Right lobe of liver (tissue), 4 donors: ENCODE measurements around the gene SLC36A3.

ENCODE experiments used
- POLR2A ChIP-seq: fragments of 450-650 bp; IDR thresholded peaks from one replicate; pipeline ENCODE4 v1.6.1; 2017; ENCODE audit warnings: antibody characterized with exemption, mild to moderate bottlenecking
- TF ChIP-seq, protein P1 (sequence below), 4 donors: fragments of 200-600 bp in 3 of 4; fragments of 450-650 bp in 1 of 4; IDR thresholded peaks; one replicate each; pipeline versions ENCODE4 v1.5.1 to v1.8.0; 2016 to 2022; ENCODE audit warnings: antibody characterized with exemption in 4 of 4, mild to moderate bottlenecking in 2 of 4
- donor health status: DM: no; HTN: no; CAD: no.
- donor health status: DM: no; HTN: no; CAD: no.
- donor health status: DM: no; HTN: yes; CAD: no.

DNA sequence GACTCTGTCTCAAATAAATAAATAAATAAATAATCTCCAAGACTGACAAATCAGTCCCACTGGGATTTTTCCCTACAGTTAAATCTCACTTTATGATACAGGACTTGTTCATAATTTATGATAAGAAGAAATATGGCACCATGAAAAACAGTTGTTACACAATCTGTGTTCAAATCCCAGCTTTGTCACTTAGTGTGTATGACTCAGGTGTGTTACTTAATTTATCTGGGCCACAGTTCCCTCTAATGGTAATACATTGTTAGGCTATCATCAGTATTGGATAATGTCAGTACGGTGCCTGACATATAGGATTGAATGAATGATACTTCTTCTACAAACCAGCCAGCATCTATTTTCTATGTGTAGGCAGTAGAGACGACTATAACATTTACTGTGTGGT is 23.1 kb downstream of the SLC36A3 start:
- no peak for TF ChIP-seq POLR2A
- TF ChIP-seq, protein P1, sequence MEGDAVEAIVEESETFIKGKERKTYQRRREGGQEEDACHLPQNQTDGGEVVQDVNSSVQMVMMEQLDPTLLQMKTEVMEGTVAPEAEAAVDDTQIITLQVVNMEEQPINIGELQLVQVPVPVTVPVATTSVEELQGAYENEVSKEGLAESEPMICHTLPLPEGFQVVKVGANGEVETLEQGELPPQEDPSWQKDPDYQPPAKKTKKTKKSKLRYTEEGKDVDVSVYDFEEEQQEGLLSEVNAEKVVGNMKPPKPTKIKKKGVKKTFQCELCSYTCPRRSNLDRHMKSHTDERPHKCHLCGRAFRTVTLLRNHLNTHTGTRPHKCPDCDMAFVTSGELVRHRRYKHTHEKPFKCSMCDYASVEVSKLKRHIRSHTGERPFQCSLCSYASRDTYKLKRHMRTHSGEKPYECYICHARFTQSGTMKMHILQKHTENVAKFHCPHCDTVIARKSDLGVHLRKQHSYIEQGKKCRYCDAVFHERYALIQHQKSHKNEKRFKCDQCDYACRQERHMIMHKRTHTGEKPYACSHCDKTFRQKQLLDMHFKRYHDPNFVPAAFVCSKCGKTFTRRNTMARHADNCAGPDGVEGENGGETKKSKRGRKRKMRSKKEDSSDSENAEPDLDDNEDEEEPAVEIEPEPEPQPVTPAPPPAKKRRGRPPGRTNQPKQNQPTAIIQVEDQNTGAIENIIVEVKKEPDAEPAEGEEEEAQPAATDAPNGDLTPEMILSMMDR (IDR thresholded peaks at IDR 0.05) = no peak
